SKM-1 (cell line): ENCODE results near the gene P4HA3.

ENCODE experiments used
- DNase-seq: peaks from one replicate; lab custom pipeline; 2025; ENCODE audit not compliant: unreplicated experiment; lab: John Stamatoyannopoulos, UW

Gene P4HA3

GRCh38 chr11:74268456-74268855, 43.0 kb downstream of the P4HA3 start:
- no peak for DNase-seq

GRCh38 chr11:74267014-74267413, 44.4 kb downstream of the P4HA3 start:
- no peak for DNase-seq

GRCh38 chr11:74265256-74265655, 46.2 kb downstream of the P4HA3 start:
- no peak for DNase-seq

- no peak for DNase-seq
Observed at GRCh38 chr11:74262725-74263124, 48.7 kb downstream of the P4HA3 start.

GRCh38 chr11:74257959-74258553, 53.4 kb downstream of the P4HA3 start:
- no peak for DNase-seq

GRCh38 chr11:74256378-74257133, 54.9 kb downstream of the P4HA3 start:
- DNase-seq, result no peak

- DNase-seq, result peak; percentile 84
Observed at GRCh38 chr11:74255741-74256375, 55.6 kb downstream of the P4HA3 start.

- DNase-seq, result no peak
Observed at GRCh38 chr11:74253361-74253760, 58.1 kb downstream of the P4HA3 start.

- no peak for DNase-seq
Observed at GRCh38 chr11:74249496-74249895, 61.9 kb downstream of the P4HA3 start.

- DNase-seq, result no peak
Observed at GRCh38 chr11:74248469-74248868, 63.0 kb downstream of the P4HA3 start.

GRCh38 chr11:74238243-74238642, 73.2 kb downstream of the P4HA3 start:
- no peak for DNase-seq

GRCh38 chr11:74237541-74237940, 73.9 kb downstream of the P4HA3 start:
- DNase-seq, result no peak

- DNase-seq, result no peak
Observed at GRCh38 chr11:74235121-74235520, 76.3 kb downstream of the P4HA3 start.

- no peak for DNase-seq
Observed at GRCh38 chr11:74233683-74234082, 77.8 kb downstream of the P4HA3 start.

- DNase-seq, result no peak
Observed at GRCh38 chr11:74232311-74232950, 79.0 kb downstream of the P4HA3 start.

- DNase-seq, result no peak
Observed at GRCh38 chr11:74226907-74227306, 84.5 kb downstream of the P4HA3 start.

- DNase-seq, result no peak
Observed at GRCh38 chr11:74225565-74225964, 85.9 kb downstream of the P4HA3 start.

GRCh38 chr11:74221816-74222215, 89.6 kb downstream of the P4HA3 start:
- no peak for DNase-seq

GRCh38 chr11:74220376-74220775, 91.1 kb downstream of the P4HA3 start:
- DNase-seq, result no peak
